Lower lobe of right lung (tissue), 2 donors: ENCODE data around the gene NUP50. TPM values are rescaled to one million over a fixed set of nuclear protein-coding genes. Genes with fewer than 3 reads are reported as not detected.

Experiments used
- ATAC-seq, 2 donors: fragments of 200-7000 bp; cut with Tn5 transposase; one replicate each; pipeline ENCODE4 v1.9.1; 2020 to 2022; ENCODE audit warnings: mild to moderate bottlenecking in 2 of 2, moderate library complexity in 2 of 2
- DNase-seq: peaks from one replicate; pipeline ENCODE4 v3.0.0-alpha.2; 2020
- H3K27ac ChIP-seq: fragments of 200-600 bp; one replicate; pipeline ENCODE4 v1.8.0; 2022
- H3K27me3 ChIP-seq: fragments of 200-600 bp; one replicate; pipeline ENCODE4 v1.8.0; 2022; ENCODE audit warnings: low read depth
- H3K36me3 ChIP-seq: fragments of 200-600 bp; one replicate; pipeline ENCODE4 v1.8.0; 2022; ENCODE audit warnings: mild to moderate bottlenecking
- H3K4me1 ChIP-seq: fragments of 200-600 bp; one replicate; pipeline ENCODE4 v1.8.0; 2022
- H3K4me3 ChIP-seq: fragments of 200-600 bp; one replicate; pipeline ENCODE4 v1.8.0; 2022; ENCODE audit warnings: mild to moderate bottlenecking
- H3K9me3 ChIP-seq: fragments of 200-600 bp; one replicate; pipeline ENCODE4 v1.8.0; 2022
- CTCF ChIP-seq: fragments of 200-600 bp; IDR thresholded peaks from one replicate; pipeline ENCODE4 v1.8.0; 2022; ENCODE audit warnings: antibody characterized with exemption, mild to moderate bottlenecking
- intact Hi-C: fragments of 100-400 bp; cut with DNase I; formaldehyde crosslinking; loops from one replicate; pipeline ENCODE4 v1.11.0; 2022
- microRNA-seq: library from miRNA; unstranded; fragments of <30 nt; microRNA quantifications from one replicate; pipeline ENCODE4 v1.2.0, GENCODE V29; 2020; ENCODE audit warnings: borderline number of aligned reads
- total RNA-seq: library from RNA; stranded (reverse); fragmentation: NEBNext Ultra II Directional; extraction: Animal tissue kit (Norgen Biotek cat#: 25700); gene quantifications from one replicate; pipeline ENCODE4 v1.2.1, GENCODE V29; 2021
- donor health status: DM: no; HTN: yes; CAD: no; lungs with severe emphysema.

The NUP50 gene
- total RNA-seq, 1 donor from 2014 or later = 49.5 TPM

DNA sequence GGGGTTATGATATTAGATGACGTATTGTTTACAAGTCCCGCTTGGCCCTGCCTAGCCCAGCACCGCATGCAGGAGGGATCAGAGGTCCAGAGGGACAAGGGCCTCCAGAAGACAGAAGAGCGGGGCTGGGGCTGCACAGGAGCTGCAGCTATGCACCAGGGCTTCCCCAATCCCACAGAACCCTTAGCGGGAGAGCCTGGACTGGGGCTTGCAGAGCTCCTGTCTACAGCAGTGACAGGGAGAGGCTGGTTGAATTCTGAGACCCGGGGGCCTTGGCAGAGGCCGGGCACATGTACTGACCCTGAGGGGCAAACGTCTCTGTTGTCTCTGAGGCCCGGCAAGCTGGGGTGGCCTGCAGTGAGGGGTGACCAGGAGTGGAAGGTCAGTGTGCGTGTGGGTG lies 70.1 kb downstream of the NUP50 start:
- no peaks in the 10 kb centered on the region for H3K9me3 ChIP-seq
- no peak for DNase-seq
- no peak for ATAC-seq
- peaks cover 1% of the 10 kb centered on the region for H3K4me1 ChIP-seq
- no peak overlapping the region for H3K27ac ChIP-seq
- H3K27me3 ChIP-seq = no peaks in the 10 kb centered on the region
- TF ChIP-seq CTCF = no peak
- peaks cover 10% of the 10 kb centered on the region for H3K36me3 ChIP-seq
- H3K4me3 ChIP-seq = no peak overlapping the region
- intact Hi-C loops = no loop called here

DNA sequence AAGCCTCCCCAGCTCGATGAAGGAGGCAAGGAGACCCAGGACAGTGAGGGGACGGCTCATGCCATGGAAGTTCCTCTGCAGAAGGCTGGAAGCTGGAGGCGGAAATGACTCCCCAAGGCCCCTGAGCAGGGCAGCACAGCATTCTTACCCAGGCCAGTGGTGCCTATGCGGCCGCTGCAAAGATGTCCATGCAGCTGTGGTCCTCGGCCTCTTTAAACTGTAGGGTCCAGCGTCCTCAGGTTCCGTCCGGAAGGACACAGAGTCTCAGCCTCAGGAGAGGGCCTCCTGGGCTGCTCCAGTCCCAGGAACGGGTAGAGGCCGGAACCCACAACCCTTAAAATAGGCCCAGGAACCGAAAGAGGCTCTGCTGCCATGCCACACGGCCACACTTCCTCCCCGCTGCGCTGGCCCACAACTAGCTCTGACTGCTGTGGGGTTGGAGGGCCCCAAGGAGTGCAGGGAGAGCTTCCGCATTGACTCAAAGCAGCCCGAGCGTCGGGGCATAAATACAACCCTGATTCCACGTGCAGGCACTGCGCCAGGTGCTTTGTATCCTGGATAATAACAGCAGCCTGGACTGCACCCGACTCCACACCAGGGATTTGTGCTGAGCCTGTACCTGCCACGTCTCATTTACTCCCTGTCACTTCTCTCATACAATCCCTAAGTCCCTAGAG lies 71.5 kb downstream of the NUP50 start:
- ATAC-seq = peak; percentile 40 to 57
- intact Hi-C loops = no loop called here
- Histone ChIP-seq H3K36me3 (peaks cover 10% of the 10 kb centered on the region), H3K27ac (peak overlapping the region; percentile 36), H3K27me3 (no peaks in the 10 kb centered on the region), H3K4me3 (peak overlapping the region; percentile 11), H3K9me3 (no peaks in the 10 kb centered on the region), H3K4me1 (peaks cover 15% of the 10 kb centered on the region)
- DNase-seq = peak; percentile 52
- TF ChIP-seq CTCF = no peak

GRCh38 chr22:45235851-45236342 lies 72.2 kb downstream of the NUP50 start:
- Histone ChIP-seq H3K36me3 (peaks cover 10% of the 10 kb centered on the region), H3K9me3 (no peaks in the 10 kb centered on the region), H3K27ac (peak overlapping the region; percentile 36), H3K4me1 (peaks cover 15% of the 10 kb centered on the region), H3K4me3 (no peak overlapping the region), H3K27me3 (no peaks in the 10 kb centered on the region)
- DNase-seq (no peak), ATAC-seq (no peak)
- TF ChIP-seq CTCF = no peak
- intact Hi-C loops = no loop called here

DNA sequence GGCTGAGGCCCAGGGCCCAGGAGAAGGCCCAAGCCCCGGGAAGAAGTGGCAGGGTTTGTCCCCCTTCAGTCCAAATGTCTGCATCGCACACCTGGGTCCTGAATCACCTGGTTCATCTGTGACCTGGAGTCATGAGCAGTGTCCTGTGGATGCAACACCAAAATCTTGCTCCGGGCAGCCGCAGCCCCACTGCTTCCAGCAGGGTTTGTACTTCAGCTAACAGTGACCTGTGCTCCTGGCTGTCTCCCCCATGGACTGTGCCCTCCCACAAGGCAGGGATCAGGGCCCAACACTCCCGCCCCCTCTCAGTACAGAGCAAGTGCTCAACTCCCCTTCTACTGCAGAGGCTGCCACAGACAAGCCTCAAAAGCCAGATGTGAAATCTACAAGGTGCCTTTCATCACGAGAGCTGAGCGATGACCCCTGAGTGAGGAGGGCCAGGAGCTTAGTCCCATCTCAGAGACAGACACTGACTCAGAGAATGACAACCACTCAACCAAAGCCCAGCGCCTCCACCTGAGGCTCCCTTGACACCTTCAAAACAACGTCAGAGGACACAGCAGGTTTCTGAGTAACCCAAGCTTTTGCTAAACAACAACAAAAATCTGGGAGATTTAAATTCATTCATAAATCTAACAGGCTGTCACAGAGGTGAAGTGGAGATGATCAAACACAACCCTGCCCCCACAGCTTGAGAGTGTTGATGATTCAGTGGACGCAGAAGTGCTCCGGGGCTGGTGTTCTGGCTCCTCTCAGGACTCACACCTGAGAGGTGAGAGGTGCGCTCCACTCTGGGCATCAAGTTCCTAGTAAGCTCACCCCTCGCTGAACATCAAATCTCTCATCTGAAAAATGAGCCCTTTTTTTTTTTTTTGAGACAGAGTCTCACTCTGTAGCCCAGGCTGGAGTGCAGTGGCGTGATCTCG lies 73.6 kb downstream of the NUP50 start:
- Histone ChIP-seq H3K27me3 (no peaks in the 10 kb centered on the region), H3K4me3 (no peak overlapping the region), H3K4me1 (peaks cover 22% of the 10 kb centered on the region), H3K27ac (no peak overlapping the region), H3K36me3 (peaks cover 10% of the 10 kb centered on the region), H3K9me3 (no peaks in the 10 kb centered on the region)
- no peak for DNase-seq
- TF ChIP-seq CTCF = no peak
- no peak for ATAC-seq
- intact Hi-C loops = no loop called here

Small RNAs within 50 kb of the gene (microRNA-seq; reads per million reads assigned to microRNA genes)
- gene MIR1249 = 7.0 reads per million, percentile 8 among the genes with 10 or more reads in this experiment

Other genes starting within 250 kb of the NUP50 start
- gene PHF21B, start 153.9 kb upstream of the NUP50 start, total RNA-seq = not detected
- 89.2 TPM for gene KIAA0930, start 77.0 kb downstream of the NUP50 start, total RNA-seq
- not detected for gene UPK3A, start 121.0 kb downstream of the NUP50 start, total RNA-seq
- 19.8 TPM for gene FAM118A, start 146.0 kb downstream of the NUP50 start, total RNA-seq
- not detected for gene SMC1B, start 249.7 kb downstream of the NUP50 start, total RNA-seq
- gene RIBC2, start 249.8 kb downstream of the NUP50 start, total RNA-seq = 2.6 TPM